Bronchial epithelial cell (primary cell): ENCODE measurements around the gene CHRD. TPM values are rescaled to one million over a fixed set of nuclear protein-coding genes. Genes with fewer than 3 reads are reported as not detected.

Experiments
- DNase-seq: peaks from one replicate; pipeline ENCODE4 v3.0.0-alpha.2; 2010; ENCODE audit warnings: low read depth
- FAIRE-seq: peaks from 2 replicates; lab custom pipeline; 2011; peaks lifted over from hg19 to GRCh38; lab: Jason Lieb, UNC
- H3K27me3 ChIP-seq: 2 replicates; pipeline ENCODE4 v1.5.1; 2011; ENCODE audit warnings: low read length; ENCODE audit not compliant: control insufficient read depth, insufficient read depth
- H3K36me3 ChIP-seq: 2 replicates; pipeline ENCODE4 v1.5.1; 2011; ENCODE audit warnings: low read length; ENCODE audit not compliant: control insufficient read depth, insufficient read depth
- H3K4me3 ChIP-seq: 2 replicates; pipeline ENCODE4 v1.5.1; 2011; ENCODE audit warnings: mild to moderate bottlenecking, low read depth, low read length, control low read depth
- CTCF ChIP-seq: IDR thresholded peaks from 2 replicates; pipeline ENCODE4 v1.5.1; 2011; ENCODE audit warnings: mild to moderate bottlenecking, moderate library complexity, low read length, control low read depth, inconsistent platforms; ENCODE audit not compliant: insufficient read depth, severe bottlenecking
- total RNA-seq: library from RNA; depleted of rRNA; stranded (reverse); fragments of >200 nt; gene quantifications from 2 replicates; pipeline ENCODE4 v1.2.1, GENCODE V29; 2014

Gene CHRD
- total RNA-seq, 1 donor from 2014 or later = not detected

GRCh38 chr3:184377374-184377773, 2.5 kb upstream of the CHRD start:
- H3K36me3 ChIP-seq = no peaks in the 10 kb centered on the region
- DNase-seq (no peak), FAIRE-seq (no peak)
- H3K27me3 ChIP-seq = peaks cover 43% of the 10 kb centered on the region
- no peak for TF ChIP-seq CTCF
- no peak overlapping the region for H3K4me3 ChIP-seq

GRCh38 chr3:184377882-184378445, 1.9 kb upstream of the CHRD start, which contains the start of gene THPO:
Gene THPO, minus strand, starts transcription at chr3:184378207. Its CDS starts 1,948 bp downstream, at chr3:184376259.
- peaks cover 46% of the 10 kb centered on the region for H3K27me3 ChIP-seq
- no peak within 1 kb of the TSS for H3K4me3 ChIP-seq
- no peaks in the 10 kb centered on the region for H3K36me3 ChIP-seq
- no peak for DNase-seq
- no peak for FAIRE-seq
- no peak for TF ChIP-seq CTCF

- no peak overlapping the region for H3K4me3 ChIP-seq
- H3K27me3 ChIP-seq = peaks cover 46% of the 10 kb centered on the region
- FAIRE-seq = no peak
Measured at GRCh38 chr3:184378651-184379357, 1.1 kb upstream of the CHRD start.

GRCh38 chr3:184380185-184380626, 352 bp downstream of the CHRD start:
- DNase-seq = no peak
- TF ChIP-seq CTCF = no peak
- no peak for FAIRE-seq
- H3K36me3 ChIP-seq = no peaks in the 10 kb centered on the region
- peaks cover 46% of the 10 kb centered on the region for H3K27me3 ChIP-seq
- H3K4me3 ChIP-seq = peak overlapping the region; percentile 11

More at GRCh38 chr3:184378651-184379357, 1.1 kb upstream of the CHRD start:
- no peak for TF ChIP-seq CTCF
- no peak for DNase-seq
- H3K36me3 ChIP-seq = no peaks in the 10 kb centered on the region

- no peaks in the 10 kb centered on the region for H3K36me3 ChIP-seq
- H3K4me3 ChIP-seq = no peak overlapping the region
- no peak for DNase-seq
- peaks cover 42% of the 10 kb centered on the region for H3K27me3 ChIP-seq
- TF ChIP-seq CTCF = no peak
- no peak for FAIRE-seq
Measured at GRCh38 chr3:184380627-184381260, 890 bp downstream of the CHRD start.
